AG04449 (cell line): Measurements from ENCODE around the gene AMACR.

Experiments used
- CTCF ChIA-PET: fragments of 350-600 bp; formaldehyde crosslinking; extraction: SDS; loops from one replicate; lab custom pipeline; 2021; ENCODE audit warnings: antibody characterized with exemption; lab: Yijun Ruan, JAX
- POLR2A ChIA-PET: fragments of 400-600, 350-600 bp; formaldehyde crosslinking; extraction: SDS; loops from one replicate; lab custom pipeline; 2020; ENCODE audit warnings: antibody characterized with exemption, inconsistent platforms; lab: Yijun Ruan, JAX
- DNase-seq: peaks from one replicate; pipeline ENCODE4 v3.0.0-alpha.2; 2010; ENCODE audit warnings: low read depth, low spot score
- H3K4me3 ChIP-seq: 2 replicates; pipeline ENCODE4 v1.5.1; 2011; ENCODE audit warnings: low read depth, mild to moderate bottlenecking, control low read depth, low read length
- CTCF ChIP-seq: IDR thresholded peaks from one replicate; pipeline ENCODE4 v1.5.1; 2011; ENCODE audit warnings: mild to moderate bottlenecking, moderate library complexity, low read length, control low read depth, inconsistent platforms; ENCODE audit not compliant: insufficient read depth; ENCODE audit errors: missing control alignments

Gene AMACR

GRCh38 chr5:33969572-33970452 is 38.0 kb downstream of the AMACR start:
- ChIA-PET CTCF (interaction anchor here (0.6 to 6.3 kb wide), 79 partner anchors 11 to 546 kb away, joined by 3 to 119 read pairs (median 5); partner anchors contain the start of genes RXFP3, SLC45A2 and TARS1), POLR2A (interaction anchor here (0.6 to 1.6 kb wide), 2 partner anchors 66 to 500 kb away, joined by 5 to 7 read pairs; no protein-coding TSS in a partner anchor)
- no peak for DNase-seq
- peak; percentile 81 for TF ChIP-seq CTCF
- H3K4me3 ChIP-seq, result no peak overlapping the region

- ChIA-PET CTCF (interaction anchor here (0.8 to 6.3 kb wide), 18 partner anchors 10 to 533 kb away, joined by 3 to 119 read pairs (median 7); partner anchors contain the start of genes SLC45A2 and TARS1), POLR2A (no interaction called here)
- no peak for DNase-seq
- no peak for TF ChIP-seq CTCF
- no peak overlapping the region for H3K4me3 ChIP-seq
Measured at GRCh38 chr5:33968211-33969005, 39.4 kb downstream of the AMACR start.

GRCh38 chr5:33966805-33967204 is 41.0 kb downstream of the AMACR start:
- TF ChIP-seq CTCF, result no peak
- ChIA-PET POLR2A (no interaction called here), CTCF (interaction anchor here (0.6 to 6.3 kb wide), 7 partner anchors 9 to 496 kb away, joined by 3 to 119 read pairs (median 5); partner anchors contain the start of gene SLC45A2)
- no peak for DNase-seq
- no peak overlapping the region for H3K4me3 ChIP-seq

DNA sequence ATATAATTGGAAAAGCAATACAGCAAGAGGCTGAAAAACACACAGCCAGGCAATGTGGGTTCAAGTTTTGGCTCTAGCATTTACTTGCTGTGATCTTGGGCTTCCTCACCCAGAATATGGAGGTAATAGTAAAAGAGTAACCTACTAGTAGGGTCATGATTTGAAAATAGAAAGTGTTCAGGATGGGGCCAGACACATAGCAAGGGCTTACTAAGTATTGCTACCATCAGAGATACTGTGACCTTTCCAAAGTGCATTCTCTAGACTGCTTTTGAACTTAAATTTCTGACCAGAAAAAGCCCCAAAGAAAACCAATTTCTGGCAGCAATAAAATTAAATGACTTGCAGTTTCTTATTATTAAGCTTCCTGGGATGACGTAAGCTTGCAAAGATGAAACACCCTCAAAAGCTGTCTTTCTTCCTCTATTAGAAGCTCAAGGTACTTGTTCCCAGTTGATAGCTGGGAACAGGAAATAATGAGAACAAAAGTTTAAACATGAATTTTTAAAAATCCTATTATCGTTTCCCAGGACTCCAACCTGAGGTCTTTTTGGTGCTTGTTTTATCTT is 43.6 kb downstream of the AMACR start:
- TF ChIP-seq CTCF, result no peak
- POLR2A ChIA-PET, result no interaction called here
- no peak for DNase-seq
- H3K4me3 ChIP-seq, result no peak overlapping the region
- CTCF ChIA-PET, result interaction anchor here (1.6 to 3.2 kb wide), 2 partner anchors 28 to 494 kb away, joined by 4 to 21 read pairs; partner anchors contain the start of gene RXFP3

DNA sequence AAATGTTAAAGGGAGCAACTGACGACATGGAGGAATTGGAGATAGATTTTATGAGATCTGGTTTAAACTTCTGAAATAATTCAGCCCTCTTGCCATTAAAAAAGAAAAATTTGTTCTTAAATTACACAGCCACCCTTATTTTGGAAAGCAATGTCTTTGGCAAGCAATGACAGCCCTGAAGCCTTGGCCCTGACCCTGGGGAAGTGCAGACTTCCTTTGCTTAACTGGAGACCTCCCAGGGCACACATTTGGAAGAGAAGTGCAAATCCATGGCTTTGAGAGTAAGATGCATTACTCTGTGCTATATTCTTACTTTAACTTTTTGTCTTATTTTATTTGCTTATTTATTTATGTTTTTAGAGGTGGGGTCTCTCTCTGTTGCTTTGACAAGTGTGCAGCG is 49.7 kb downstream of the AMACR start:
- no peak for DNase-seq
- CTCF ChIA-PET, result interaction anchor here (0.8 to 10.1 kb wide), 5 partner anchors 9 to 23 kb away, joined by 3 to 82 read pairs (median 5); partner anchors contain the start of gene RXFP3
- no peak overlapping the region for H3K4me3 ChIP-seq
- no peak for TF ChIP-seq CTCF
- POLR2A ChIA-PET, result no interaction called here
